Fibroblast of the aortic adventitia (primary cell): ENCODE results near the gene CLEC16A. TPM values are rescaled to one million over a fixed set of nuclear protein-coding genes. Genes with fewer than 3 reads are reported as not detected.

Experiments
- DNase-seq: peaks from one replicate; pipeline ENCODE4 v3.0.0-alpha.2; 2010; ENCODE audit warnings: low read depth
- H3K4me3 ChIP-seq: 2 replicates; pipeline ENCODE4 v1.5.1; 2011; ENCODE audit warnings: low read depth, mild to moderate bottlenecking, control low read depth, low read length, moderate library complexity
- total RNA-seq: library from RNA; depleted of rRNA; stranded (reverse); fragments of >200 nt; gene quantifications from 2 replicates; pipeline ENCODE4 v1.2.3, GENCODE V29; 2012; ENCODE audit warnings: low replicate concordance
- TF ChIP-seq, protein P1 (sequence below): IDR thresholded peaks from 2 replicates; pipeline ENCODE4 v1.5.1; 2011; ENCODE audit warnings: mild to moderate bottlenecking, low read length, control low read depth, inconsistent platforms; ENCODE audit not compliant: insufficient read depth

CLEC16A gene
- total RNA-seq, 1 donor: 16.3 TPM

DNA sequence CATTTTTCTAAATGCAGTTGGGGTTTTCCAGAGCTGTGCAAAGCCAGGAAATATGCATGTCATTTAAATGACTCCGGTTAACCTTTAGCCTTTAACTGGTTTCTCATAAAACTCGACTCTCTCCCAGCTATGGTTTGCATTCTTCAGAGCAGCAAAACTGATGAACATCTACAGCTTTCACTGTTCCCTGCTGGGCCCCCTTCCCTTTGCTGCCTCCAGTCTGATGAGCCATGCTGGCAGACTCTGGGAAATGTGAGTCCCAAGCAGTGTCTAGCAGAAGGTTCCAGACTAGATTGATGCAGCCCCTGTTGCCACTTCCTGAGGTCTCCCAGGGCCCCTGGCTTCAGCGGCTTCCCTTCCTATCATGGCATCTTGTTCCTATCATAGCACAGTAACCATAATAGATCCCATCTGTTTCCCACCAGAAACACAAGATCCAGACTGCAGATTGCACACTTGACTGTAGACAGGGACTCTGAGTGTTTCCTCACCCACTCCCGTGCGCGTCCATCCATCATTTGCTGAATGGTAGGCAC, 135.4 kb downstream of the CLEC16A start:
- TF ChIP-seq, protein P1, sequence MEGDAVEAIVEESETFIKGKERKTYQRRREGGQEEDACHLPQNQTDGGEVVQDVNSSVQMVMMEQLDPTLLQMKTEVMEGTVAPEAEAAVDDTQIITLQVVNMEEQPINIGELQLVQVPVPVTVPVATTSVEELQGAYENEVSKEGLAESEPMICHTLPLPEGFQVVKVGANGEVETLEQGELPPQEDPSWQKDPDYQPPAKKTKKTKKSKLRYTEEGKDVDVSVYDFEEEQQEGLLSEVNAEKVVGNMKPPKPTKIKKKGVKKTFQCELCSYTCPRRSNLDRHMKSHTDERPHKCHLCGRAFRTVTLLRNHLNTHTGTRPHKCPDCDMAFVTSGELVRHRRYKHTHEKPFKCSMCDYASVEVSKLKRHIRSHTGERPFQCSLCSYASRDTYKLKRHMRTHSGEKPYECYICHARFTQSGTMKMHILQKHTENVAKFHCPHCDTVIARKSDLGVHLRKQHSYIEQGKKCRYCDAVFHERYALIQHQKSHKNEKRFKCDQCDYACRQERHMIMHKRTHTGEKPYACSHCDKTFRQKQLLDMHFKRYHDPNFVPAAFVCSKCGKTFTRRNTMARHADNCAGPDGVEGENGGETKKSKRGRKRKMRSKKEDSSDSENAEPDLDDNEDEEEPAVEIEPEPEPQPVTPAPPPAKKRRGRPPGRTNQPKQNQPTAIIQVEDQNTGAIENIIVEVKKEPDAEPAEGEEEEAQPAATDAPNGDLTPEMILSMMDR: no peak
- peak; percentile 88 for DNase-seq
- no peak overlapping the region for H3K4me3 ChIP-seq

DNA sequence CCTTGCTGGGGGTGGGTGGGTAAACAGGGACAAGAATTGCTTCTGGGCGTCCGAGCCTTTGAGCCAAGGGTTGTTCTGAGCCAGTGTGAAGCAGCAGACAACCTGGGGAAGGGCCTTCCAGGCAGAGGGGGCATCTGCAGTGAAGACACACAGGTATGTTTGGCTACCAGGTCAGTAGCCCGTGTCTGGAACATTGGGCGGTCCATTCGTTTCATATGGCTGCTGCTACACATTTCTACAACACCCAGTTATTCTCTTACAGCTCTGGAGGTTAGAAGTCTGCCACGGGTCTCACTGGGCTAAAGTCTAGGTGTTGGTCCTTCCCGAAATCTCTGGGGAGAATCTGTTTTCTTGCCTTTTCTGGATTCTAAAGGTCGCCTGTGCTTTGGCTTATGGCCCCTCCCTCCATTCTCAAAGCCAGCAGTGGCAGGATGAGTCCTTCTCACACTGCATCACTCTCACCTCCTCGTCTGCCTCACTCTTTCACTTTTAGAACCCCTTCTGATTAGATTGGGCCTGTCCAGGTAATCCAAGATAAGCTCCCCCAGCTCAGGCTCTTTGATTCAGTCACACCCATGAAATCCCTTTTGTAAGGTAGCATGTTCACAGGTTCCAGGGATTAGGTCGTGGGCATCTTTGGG, 136.1 kb downstream of the CLEC16A start:
- TF ChIP-seq, protein P1: no peak
- H3K4me3 ChIP-seq: no peak overlapping the region
- DNase-seq: no peak

DNA sequence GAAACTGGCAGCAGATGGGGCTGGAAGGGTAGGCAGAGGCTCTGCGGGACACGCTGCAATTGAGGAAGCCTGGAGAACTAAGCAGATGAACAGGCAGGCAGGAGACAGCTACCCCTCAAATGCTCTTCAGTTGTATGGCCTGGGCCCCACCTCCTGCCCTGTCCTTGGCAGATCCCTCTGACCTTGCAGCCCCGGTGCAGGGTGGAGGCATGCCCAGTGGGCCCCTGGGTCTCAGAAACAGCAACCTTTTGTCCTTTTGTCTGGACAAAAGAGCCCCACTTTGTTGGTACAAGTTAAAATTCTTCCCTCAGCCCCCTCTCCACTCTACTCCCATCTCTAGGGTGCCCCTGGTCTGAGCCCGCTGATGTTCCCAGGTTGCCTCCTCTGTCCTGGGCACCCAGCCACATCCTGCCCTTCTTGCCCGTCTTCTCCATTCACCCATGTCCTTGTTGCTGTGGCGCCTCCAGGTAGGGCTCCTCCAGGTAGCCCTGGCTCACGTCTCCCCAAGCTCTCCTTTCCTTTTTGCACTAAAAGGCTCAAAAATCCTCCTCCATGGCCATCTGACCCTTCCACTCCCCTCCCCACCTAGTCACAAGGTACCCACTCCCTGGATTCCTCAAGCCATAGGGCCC, 136.8 kb downstream of the CLEC16A start:
- no peak overlapping the region for H3K4me3 ChIP-seq
- TF ChIP-seq, protein P1: no peak
- no peak for DNase-seq

DNA sequence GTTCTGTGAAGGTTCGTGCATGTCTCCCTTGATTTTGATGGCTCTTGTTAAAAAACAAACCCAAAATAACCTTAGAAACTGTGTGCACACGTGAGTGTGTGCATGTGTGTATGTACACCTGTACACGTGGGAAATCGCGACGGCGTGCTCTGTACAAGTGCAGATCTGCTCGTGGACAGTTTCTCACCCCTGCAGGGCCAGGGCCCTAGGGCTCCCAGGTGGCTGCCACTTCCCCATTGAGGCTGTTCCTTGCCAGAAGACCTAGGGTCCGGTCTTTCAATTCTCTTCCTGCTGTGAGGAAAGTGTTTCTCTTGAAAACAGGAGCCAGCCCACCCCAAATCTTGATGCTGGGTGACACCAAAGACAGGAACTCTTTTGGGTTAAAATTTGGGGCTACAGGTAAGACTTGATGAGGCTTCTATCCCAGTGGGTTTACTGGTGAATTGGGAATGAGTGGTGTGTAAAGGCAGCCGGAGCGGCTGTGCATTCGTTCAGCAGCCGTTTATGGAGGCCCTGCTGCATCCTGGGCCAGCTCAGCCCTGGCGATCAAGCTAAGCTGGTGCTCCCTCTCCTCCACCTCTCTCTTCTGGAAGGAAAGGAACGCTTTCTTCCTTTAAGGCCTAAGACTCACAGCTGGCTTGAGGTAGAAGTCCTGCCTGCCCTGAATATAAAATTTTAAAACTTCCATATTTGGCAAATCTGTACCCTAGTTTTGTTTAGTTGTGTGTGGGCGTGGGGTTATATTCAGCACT, 137.9 kb downstream of the CLEC16A start:
- no peak for DNase-seq
- TF ChIP-seq, protein P1: no peak
- H3K4me3 ChIP-seq: no peak overlapping the region

DNA sequence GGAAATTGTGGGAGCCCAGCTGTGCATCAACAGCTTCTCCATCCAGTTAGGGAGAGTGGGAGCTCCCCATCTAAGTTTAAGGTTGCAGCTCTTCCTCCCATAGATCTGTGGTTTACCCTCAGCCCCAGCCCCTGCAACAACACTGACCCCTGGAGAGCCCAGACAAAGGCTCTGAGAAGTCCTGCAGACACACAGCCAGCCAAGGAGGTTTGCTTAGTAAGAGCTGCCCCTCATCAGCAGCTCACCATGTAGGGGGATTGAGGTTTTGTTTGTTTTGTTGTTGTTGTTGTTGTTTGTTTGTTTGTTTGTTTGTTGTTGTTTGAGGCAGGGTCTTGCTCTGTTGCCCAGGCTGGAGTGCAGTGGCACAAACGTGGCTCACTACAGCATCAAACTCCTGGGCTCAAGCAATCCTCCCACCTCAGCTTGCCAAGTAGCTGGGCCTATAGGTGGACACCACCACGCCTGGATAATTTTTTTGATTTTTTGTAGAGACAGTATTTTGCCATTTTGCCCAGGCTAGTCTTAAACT, 138.6 kb downstream of the CLEC16A start:
- TF ChIP-seq, protein P1: no peak
- DNase-seq: no peak
- H3K4me3 ChIP-seq: no peak overlapping the region

DNA sequence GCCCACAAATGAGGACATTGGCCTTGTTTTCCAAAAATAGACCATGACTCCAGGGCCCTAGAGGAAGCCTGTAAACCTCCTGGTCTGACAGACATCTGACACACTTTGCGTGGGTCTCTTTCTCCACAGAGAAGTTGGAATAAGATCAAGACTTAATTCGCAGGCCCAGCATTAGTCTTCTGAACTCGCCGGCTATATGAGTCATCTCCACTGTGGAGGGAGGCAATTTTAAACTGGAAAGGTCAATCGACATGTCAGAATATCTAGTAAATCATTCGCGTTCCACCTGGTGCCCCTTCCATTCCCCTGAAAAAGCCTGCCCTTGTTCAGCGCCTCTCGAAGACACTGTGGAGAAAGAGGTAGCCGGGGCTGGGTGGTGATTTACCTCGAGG, 140.1 kb downstream of the CLEC16A start:
- peak; percentile 51 for DNase-seq
- H3K4me3 ChIP-seq: no peak overlapping the region
- TF ChIP-seq, protein P1: no peak
